ENCODE results near the gene EML1.

Gene EML1

DNA sequence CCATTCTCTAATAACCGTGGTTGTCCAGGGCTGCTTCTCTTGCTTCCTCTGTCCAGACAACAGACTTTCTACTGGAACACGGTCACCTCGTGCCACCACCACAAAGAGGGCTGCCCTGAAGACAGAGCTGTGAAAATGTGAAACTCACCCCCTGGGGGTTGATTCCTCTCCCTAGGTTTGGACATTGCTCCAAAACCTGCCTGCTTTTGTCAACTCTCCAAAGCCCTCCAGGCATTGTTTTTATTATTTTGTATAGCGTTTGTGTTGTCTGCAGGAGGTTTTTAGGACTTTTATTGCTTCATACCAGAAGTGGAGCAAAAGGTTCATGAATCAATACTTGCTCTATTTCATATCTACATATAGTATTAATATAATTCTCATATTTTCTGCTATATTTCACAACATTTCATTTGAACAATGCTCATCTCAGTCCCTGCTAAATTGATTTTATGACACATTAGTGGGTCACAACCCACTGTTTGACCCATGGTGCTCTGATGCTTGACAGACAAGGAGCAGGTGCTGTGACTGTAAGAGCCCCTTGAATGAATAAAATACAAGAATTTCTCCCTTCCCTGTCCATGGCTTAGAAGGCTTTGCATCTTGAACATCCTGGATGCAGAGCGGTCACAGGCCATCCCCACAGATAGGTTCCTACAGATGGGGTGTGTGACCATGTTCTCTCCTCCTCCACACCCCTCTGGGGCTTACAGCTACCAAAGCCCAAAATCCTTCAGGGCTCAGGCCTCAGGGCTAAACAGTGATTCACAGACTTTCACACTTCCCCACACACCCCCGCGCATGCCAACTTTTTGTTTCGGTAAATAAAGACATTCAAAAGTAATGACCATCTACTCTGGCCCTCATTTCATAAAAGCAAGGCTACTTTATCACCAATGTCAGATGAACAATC, 20.6 kb upstream of the EML1 start:
- in situ Hi-C loops (cut with MboI; ENCODE audit: low pct_unique_long_range_greater_than_20kb, low sequenced_read_pairs, unreplicated experiment) = no loop called here

DNA sequence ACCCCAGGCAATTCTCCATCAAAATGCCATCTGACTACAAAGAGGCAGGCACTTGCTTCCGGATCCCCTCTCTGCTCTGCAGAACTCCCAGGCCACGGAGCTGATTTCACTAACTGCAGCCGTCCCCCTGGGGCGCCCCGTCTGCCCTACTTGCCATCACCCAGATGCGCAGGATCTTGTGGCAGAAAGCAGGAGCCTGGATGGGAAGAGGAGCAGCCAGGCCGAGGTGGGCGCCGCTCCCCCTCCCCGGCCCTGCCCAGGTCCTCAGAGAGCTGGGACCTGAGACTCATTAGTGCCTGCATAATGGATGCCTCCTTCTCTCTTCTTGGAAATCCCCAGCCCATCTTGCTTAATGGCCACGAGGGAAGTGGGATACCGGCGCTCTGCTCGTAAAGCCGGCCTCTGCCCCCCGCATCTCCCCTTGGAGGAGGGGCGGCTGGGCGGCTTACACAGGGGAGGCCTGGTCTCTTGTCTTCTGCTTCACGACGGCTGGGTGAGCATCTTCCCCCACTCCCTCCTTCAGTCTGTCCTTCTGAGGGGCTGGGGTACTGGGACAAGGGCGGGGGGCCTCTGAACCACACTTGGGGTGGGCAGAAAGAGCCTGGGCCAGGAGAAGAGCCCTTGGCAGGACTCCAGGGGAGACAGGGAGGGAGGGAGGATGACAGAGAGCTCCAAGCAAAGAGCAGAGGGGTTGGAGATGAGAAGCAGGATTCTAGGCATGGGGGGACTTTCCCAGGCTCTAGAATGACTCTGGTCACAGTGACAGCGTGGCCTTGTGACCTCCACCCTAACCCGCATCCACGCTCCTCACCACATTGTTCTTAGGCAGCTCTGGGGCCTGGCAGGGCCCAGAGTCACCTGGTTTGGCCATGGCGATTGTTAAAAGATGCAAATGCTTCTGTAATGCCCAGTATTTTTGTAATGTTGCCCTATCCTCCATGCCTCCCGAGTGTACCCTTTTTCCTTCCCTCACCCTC, 19.4 kb upstream of the EML1 start:
- in situ Hi-C loops (cut with MboI; ENCODE audit: low pct_unique_long_range_greater_than_20kb, low sequenced_read_pairs, unreplicated experiment) = no loop called here

More for the DNA sequence above, 20.6 kb upstream of the EML1 start:
- DNase-seq (ENCODE audit: low spot score) = no peak
- TF ChIP-seq, protein P1, sequence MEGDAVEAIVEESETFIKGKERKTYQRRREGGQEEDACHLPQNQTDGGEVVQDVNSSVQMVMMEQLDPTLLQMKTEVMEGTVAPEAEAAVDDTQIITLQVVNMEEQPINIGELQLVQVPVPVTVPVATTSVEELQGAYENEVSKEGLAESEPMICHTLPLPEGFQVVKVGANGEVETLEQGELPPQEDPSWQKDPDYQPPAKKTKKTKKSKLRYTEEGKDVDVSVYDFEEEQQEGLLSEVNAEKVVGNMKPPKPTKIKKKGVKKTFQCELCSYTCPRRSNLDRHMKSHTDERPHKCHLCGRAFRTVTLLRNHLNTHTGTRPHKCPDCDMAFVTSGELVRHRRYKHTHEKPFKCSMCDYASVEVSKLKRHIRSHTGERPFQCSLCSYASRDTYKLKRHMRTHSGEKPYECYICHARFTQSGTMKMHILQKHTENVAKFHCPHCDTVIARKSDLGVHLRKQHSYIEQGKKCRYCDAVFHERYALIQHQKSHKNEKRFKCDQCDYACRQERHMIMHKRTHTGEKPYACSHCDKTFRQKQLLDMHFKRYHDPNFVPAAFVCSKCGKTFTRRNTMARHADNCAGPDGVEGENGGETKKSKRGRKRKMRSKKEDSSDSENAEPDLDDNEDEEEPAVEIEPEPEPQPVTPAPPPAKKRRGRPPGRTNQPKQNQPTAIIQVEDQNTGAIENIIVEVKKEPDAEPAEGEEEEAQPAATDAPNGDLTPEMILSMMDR (IDR thresholded peaks at IDR 0.05; ENCODE audit: extremely low read depth, insufficient read depth, missing control alignments) = no peak

DNA sequence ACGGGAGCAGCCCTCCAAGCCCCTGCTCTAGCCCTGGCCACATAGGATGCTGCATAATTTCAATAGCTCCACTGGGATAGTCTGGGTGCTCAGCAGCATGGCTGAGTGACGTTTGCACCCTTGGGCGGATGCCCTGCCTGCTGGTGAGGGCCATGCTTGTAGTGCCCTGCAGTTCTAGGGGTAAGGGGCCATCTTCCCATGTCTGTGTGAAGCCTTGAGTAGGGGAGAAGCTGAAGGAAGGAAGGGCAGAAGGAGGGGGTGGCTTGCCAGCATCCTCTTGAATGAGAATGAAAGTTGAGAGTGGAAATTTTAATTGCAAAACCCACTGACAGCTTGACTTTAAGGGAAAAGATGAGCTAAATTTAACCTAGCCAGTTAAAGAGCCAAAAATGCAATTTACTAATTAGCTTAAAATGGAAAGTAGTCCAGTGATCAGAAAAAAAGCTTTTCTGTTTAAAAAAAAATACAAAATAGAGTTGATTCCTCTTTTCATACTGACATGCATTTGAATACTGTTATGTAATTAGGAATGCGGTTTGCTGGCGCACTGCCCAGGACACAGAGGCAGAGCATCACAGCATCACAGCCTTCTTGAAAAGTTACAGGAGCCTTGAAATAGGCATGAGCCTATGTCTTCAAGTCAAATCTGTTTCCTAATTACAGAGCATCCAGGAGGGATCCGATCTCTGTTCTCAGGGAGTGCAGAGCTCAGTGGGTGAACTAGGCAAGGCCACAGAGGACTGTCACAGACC, 18.5 kb upstream of the EML1 start:
- no peak for DNase-seq (ENCODE audit: low spot score)
- in situ Hi-C loops (cut with MboI; ENCODE audit: low pct_unique_long_range_greater_than_20kb, low sequenced_read_pairs, unreplicated experiment) = no loop called here
- TF ChIP-seq, protein P1 (IDR thresholded peaks at IDR 0.05; ENCODE audit: extremely low read depth, insufficient read depth, missing control alignments) = no peak

More for the DNA sequence above, 19.4 kb upstream of the EML1 start:
- TF ChIP-seq, protein P1 (IDR thresholded peaks at IDR 0.05; ENCODE audit: extremely low read depth, insufficient read depth, missing control alignments) = no peak
- no peak for DNase-seq (ENCODE audit: low spot score)

DNA sequence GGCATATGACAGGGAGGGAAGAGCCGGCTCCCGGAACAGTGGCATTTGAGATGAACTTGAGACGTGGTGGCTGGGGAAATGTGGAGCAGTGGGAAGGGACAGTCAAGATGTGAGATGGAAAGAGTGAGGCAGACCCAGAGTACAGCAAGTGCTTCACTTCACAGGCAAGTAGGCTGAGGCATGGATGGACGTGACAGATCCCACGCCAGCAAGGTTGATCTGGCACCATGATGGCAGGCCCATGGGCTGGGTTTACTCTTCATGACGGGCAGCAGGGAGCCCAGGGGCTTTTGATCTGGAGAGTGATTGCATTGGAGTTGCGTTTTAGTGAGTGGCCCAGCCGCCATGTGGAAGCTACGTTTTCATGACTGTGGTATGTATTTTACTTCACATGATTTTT, 17.9 kb upstream of the EML1 start:
- DNase-seq (ENCODE audit: low spot score) = no peak
- in situ Hi-C loops (cut with MboI; ENCODE audit: low pct_unique_long_range_greater_than_20kb, low sequenced_read_pairs, unreplicated experiment) = no loop called here
- TF ChIP-seq, protein P1 (IDR thresholded peaks at IDR 0.05; ENCODE audit: extremely low read depth, insufficient read depth, missing control alignments) = no peak

DNA sequence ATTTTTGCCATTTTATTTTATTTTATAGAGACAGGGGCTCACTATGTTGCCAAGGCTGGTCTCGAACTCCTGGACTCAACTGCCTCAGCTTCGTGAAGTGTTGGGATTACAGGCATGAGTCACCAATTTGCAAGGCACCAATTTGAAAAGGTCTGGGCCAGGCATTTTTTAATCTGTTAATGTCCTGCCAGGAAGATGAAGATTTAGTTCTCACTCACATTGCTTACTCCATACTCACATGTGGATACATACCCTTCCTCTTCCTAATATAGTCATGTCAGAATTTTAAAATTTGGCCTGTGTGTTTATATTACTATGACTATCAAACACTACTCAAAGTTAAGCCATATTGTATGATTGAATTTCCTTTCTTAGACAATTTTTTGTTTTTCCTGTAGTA, 15.3 kb upstream of the EML1 start:
- no peak for DNase-seq (ENCODE audit: low spot score)
- in situ Hi-C loops (cut with MboI; ENCODE audit: low pct_unique_long_range_greater_than_20kb, low sequenced_read_pairs, unreplicated experiment) = no loop called here
- TF ChIP-seq, protein P1 (IDR thresholded peaks at IDR 0.05; ENCODE audit: extremely low read depth, insufficient read depth, missing control alignments) = no peak

DNA sequence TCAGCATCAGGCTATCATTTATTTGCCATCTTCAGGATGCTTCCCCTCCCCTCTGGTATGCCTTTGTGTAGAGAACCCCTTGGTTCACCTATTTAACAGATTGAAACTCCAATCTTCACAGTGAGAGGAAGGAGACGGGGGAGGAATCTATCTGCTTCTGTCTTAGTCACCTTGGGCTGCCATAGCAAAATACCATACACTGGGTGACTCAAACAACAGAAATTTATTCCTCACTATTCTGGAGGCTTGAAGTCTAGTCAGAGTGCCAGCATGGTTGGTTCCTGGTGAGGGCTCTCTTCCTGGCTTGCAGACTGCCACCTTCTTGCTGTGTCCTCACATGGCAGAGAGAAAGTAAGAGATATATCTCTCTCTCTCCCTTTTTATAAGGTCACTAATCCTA, 13.5 kb upstream of the EML1 start:
- in situ Hi-C loops (cut with MboI; ENCODE audit: low pct_unique_long_range_greater_than_20kb, low sequenced_read_pairs, unreplicated experiment) = no loop called here
- TF ChIP-seq, protein P1 (IDR thresholded peaks at IDR 0.05; ENCODE audit: extremely low read depth, insufficient read depth, missing control alignments) = no peak
- no peak for DNase-seq (ENCODE audit: low spot score)

Data from GM13977 (cell line).